ENCODE data around the gene SLC16A8. TPM values are rescaled to one million over a fixed set of nuclear protein-coding genes. Genes with fewer than 3 reads are reported as not detected.
A peak's percentile ranks its signal among the peaks of the same experiment; 100 is the strongest.

The SLC16A8 gene
- polyA plus RNA-seq, 1 donor (not counting 4 experiments of a cell fraction or from before 2014, with no cell fraction given): not detected

- no peaks in the 10 kb centered on the region for H3K27me3 ChIP-seq (ENCODE audit: control insufficient read depth, extremely low read depth, insufficient read depth, low read length)
- no peak overlapping the region for H3K4me3 ChIP-seq (ENCODE audit: control insufficient read depth in 2 of 3, extremely low read depth in 1 of 3, insufficient read depth in 2 of 3, low read depth in 1 of 3, low read length in 3 of 3)
- H3K9me1 ChIP-seq (ENCODE audit: control insufficient read depth, extremely low read depth, insufficient read depth, low read length): no peaks in the 10 kb centered on the region
- DNase-seq (ENCODE audit: low read depth, low spot score) (peak; percentile 30), FAIRE-seq (peak; percentile 81)
- peaks cover 0 to 3% of the 10 kb centered on the region in 2 experiments for H3K36me3 ChIP-seq (ENCODE audit: control insufficient read depth in 2 of 2, extremely low read depth in 1 of 2, insufficient read depth in 2 of 2, low read length in 2 of 2)
- H4K20me1 ChIP-seq (ENCODE audit: control insufficient read depth, extremely low read depth, insufficient read depth, low read length): no peaks in the 10 kb centered on the region
- H3K9ac ChIP-seq (ENCODE audit: control insufficient read depth, extremely low read depth, insufficient read depth, low read length): no peak overlapping the region
- no peak for TF ChIP-seq EZH2 (IDR thresholded peaks at IDR 0.05; ENCODE audit: low read length)
- peak; percentile 92 to 98 (median 94) for TF ChIP-seq CTCF (optimal IDR thresholded peaks at IDR 0.05 in 1 of 3, IDR thresholded peaks at IDR 0.05 in 1 of 3, conservative IDR thresholded peaks at IDR 0.05 in 1 of 3; ENCODE audit: extremely low read depth in 1 of 3, insufficient read depth in 2 of 3, low read length in 3 of 3)
- peaks cover 30% of the 10 kb centered on the region for H3K4me1 ChIP-seq (ENCODE audit: control insufficient read depth, extremely low read depth, insufficient read depth, low read length)
- dilution Hi-C loops (cut with MboI; ENCODE audit: extremely low pct_ligation_motif_present, low sequenced_read_pairs): no loop called here
- no peak overlapping the region for H3K4me2 ChIP-seq (ENCODE audit: control insufficient read depth, extremely low read depth, insufficient read depth, low read depth, low read length)
- H3K27ac ChIP-seq (ENCODE audit: control insufficient read depth, insufficient read depth, low read length): no peak overlapping the region
- H3K9me3 ChIP-seq (ENCODE audit: control insufficient read depth, low read depth, low read length): no peaks in the 10 kb centered on the region
- H2AFZ ChIP-seq (ENCODE audit: control insufficient read depth, low read length): no peak overlapping the region
- no peaks in the 10 kb centered on the region for H3K79me2 ChIP-seq (ENCODE audit: control insufficient read depth, insufficient read depth, low read length)
Observed at GRCh38 chr22:38114484-38115398, 30.8 kb upstream of the SLC16A8 start.

GRCh38 chr22:38112381-38112780 lies 28.4 kb upstream of the SLC16A8 start:
- peaks cover 0 to 3% of the 10 kb centered on the region in 2 experiments for H3K36me3 ChIP-seq (ENCODE audit: control insufficient read depth in 2 of 2, extremely low read depth in 1 of 2, insufficient read depth in 2 of 2, low read length in 2 of 2)
- H3K79me2 ChIP-seq (ENCODE audit: control insufficient read depth, insufficient read depth, low read length): no peaks in the 10 kb centered on the region
- H3K27me3 ChIP-seq (ENCODE audit: control insufficient read depth, extremely low read depth, insufficient read depth, low read length): no peaks in the 10 kb centered on the region
- DNase-seq (ENCODE audit: low read depth, low spot score) (no peak), FAIRE-seq (no peak)
- dilution Hi-C loops (cut with MboI; ENCODE audit: extremely low pct_ligation_motif_present, low sequenced_read_pairs): no loop called here
- no peak overlapping the region for H3K27ac ChIP-seq (ENCODE audit: control insufficient read depth, insufficient read depth, low read length)
- H3K9ac ChIP-seq (ENCODE audit: control insufficient read depth, extremely low read depth, insufficient read depth, low read length): no peak overlapping the region
- no peak overlapping the region for H3K4me2 ChIP-seq (ENCODE audit: control insufficient read depth, extremely low read depth, insufficient read depth, low read depth, low read length)
- no peaks in the 10 kb centered on the region for H3K9me1 ChIP-seq (ENCODE audit: control insufficient read depth, extremely low read depth, insufficient read depth, low read length)
- no peak overlapping the region for H3K4me3 ChIP-seq (ENCODE audit: control insufficient read depth in 2 of 3, extremely low read depth in 1 of 3, insufficient read depth in 2 of 3, low read depth in 1 of 3, low read length in 3 of 3)
- no peaks in the 10 kb centered on the region for H4K20me1 ChIP-seq (ENCODE audit: control insufficient read depth, extremely low read depth, insufficient read depth, low read length)
- peak overlapping the region; percentile 40 for H2AFZ ChIP-seq (ENCODE audit: control insufficient read depth, low read length)
- H3K9me3 ChIP-seq (ENCODE audit: control insufficient read depth, low read depth, low read length): no peaks in the 10 kb centered on the region
- H3K4me1 ChIP-seq (ENCODE audit: control insufficient read depth, extremely low read depth, insufficient read depth, low read length): peaks cover 30% of the 10 kb centered on the region
- TF ChIP-seq CTCF (optimal IDR thresholded peaks at IDR 0.05 in 1 of 3, IDR thresholded peaks at IDR 0.05 in 1 of 3, conservative IDR thresholded peaks at IDR 0.05 in 1 of 3; ENCODE audit: extremely low read depth in 1 of 3, insufficient read depth in 2 of 3, low read length in 3 of 3) (no peak), EZH2 (IDR thresholded peaks at IDR 0.05; ENCODE audit: low read length) (no peak)

All from keratinocyte (primary cell).